K562 (cell line): ENCODE data around the gene FAR2. TPM values are rescaled to one million over a fixed set of nuclear protein-coding genes. Genes with fewer than 3 reads are reported as not detected.

ENCODE experiments used
- ATAC-seq: fragments of 200-7000 bp; cut with Tn5 transposase; 3 replicates; pipeline ENCODE4 v1.9.1; 2020; ENCODE audit warnings: moderate library complexity
- BruUV-seq: library from RNA; stranded (reverse); fragments of 400-500 nt; replicated peaks from 2 replicates; lab custom pipeline; 2021; lab: Mats Ljungman, UMichigan
- CTCF ChIA-PET: fragments of 300-600 bp; formaldehyde crosslinking; extraction: SDS; loops from one replicate; lab custom pipeline; 2021; ENCODE audit warnings: low intra/inter-chr PET ratio; lab: Yijun Ruan, JAX
- POLR2A ChIA-PET: fragments of 300-600, 350-650 bp; sonication (Branson Sonifier 250); formaldehyde crosslinking; extraction: SDS; loops from one replicate; lab custom pipeline; 2021; ENCODE audit warnings: antibody characterized with exemption, inconsistent platforms; lab: Yijun Ruan, JAX
- DNase-seq, 4 experiments: peaks; one replicate each; pipeline versions ENCODE4 v3.0.0 to v3.0.0-alpha.2; 2011 to 2018; ENCODE audit warnings: low spot score in 3 of 4, mixed read lengths in 3 of 4; ENCODE audit errors: extremely low read depth in 1 of 4
- FAIRE-seq: peaks from 2 replicates; lab custom pipeline; 2011; peaks lifted over from hg19 to GRCh38; lab: Jason Lieb, UNC
- H2AFZ ChIP-seq: 2 replicates; pipeline ENCODE4 v1.6.0; 2011; ENCODE audit warnings: low read depth, low read length, control low read depth, inconsistent platforms
- H3K27ac ChIP-seq: fragments of 200-600 bp; 3 replicates; pipeline ENCODE4 v1.8.0; 2011; ENCODE audit warnings: low read depth, mild to moderate bottlenecking, control low read depth, inconsistent platforms, low read length, moderate library complexity, mixed read lengths; ENCODE audit errors: extremely low read depth
- H3K27me3 ChIP-seq, 2 experiments: fragments of 300-600 bp in 1 of 2; 2 replicates in 1 of 2; 3 replicates in 1 of 2; pipeline versions ENCODE4 v1.6.0 to v1.8.0; 2011; ENCODE audit warnings: inconsistent platforms in 2 of 2, low read length in 2 of 2, mild to moderate bottlenecking in 1 of 2, mixed read lengths in 1 of 2, moderate library complexity in 1 of 2; ENCODE audit not compliant: control insufficient read depth in 2 of 2, insufficient read depth in 2 of 2
- H3K36me3 ChIP-seq: fragments of 300-600 bp; 3 replicates; pipeline ENCODE4 v1.8.0; 2011; ENCODE audit warnings: mild to moderate bottlenecking, low read length, inconsistent platforms; ENCODE audit not compliant: control insufficient read depth, insufficient read depth
- H3K4me1 ChIP-seq, 2 experiments: fragments of 200-600 bp in 1 of 2; replicated peaks in 1 of 2; 2 replicates in 1 of 2; 3 replicates in 1 of 2; pipeline versions ENCODE4 v1.5.1 to v1.8.0; 2011; ENCODE audit warnings: inconsistent platforms in 2 of 2, low read length in 2 of 2, mild to moderate bottlenecking in 1 of 2, mixed read lengths in 1 of 2, moderate library complexity in 1 of 2; ENCODE audit not compliant: control insufficient read depth in 2 of 2, insufficient read depth in 2 of 2
- H3K4me2 ChIP-seq: 2 replicates; pipeline ENCODE4 v1.6.1; 2011; ENCODE audit warnings: low read length, control low read depth, inconsistent platforms, mixed read lengths; ENCODE audit not compliant: insufficient read depth
- H3K4me3 ChIP-seq: fragments of 200-600 bp; sonication (generic), shearing (Covaris generic); 2 replicates; pipeline ENCODE4 v1.5.1; 2016; ENCODE audit warnings: control low read depth, inconsistent platforms
- H3K79me2 ChIP-seq: fragments of 200-600 bp; 3 replicates; pipeline ENCODE4 v1.8.0; 2011; ENCODE audit warnings: low read length, inconsistent platforms; ENCODE audit not compliant: control insufficient read depth, insufficient read depth
- H3K9ac ChIP-seq, 2 experiments: 2 replicates each; pipeline versions ENCODE4 v1.6.0 to v1.6.1; 2011; ENCODE audit warnings: low read depth in 2 of 2, low read length in 2 of 2, control low read depth in 1 of 2, inconsistent platforms in 1 of 2, mild to moderate bottlenecking in 1 of 2, mixed read lengths in 1 of 2; ENCODE audit not compliant: insufficient read depth in 1 of 2
- H3K9me1 ChIP-seq: one replicate; pipeline ENCODE4 v1.6.0; 2011; ENCODE audit warnings: inconsistent platforms, mild to moderate bottlenecking, low read length, moderate library complexity; ENCODE audit not compliant: control insufficient read depth, insufficient read depth
- H3K9me3 ChIP-seq: replicated peaks from 2 replicates; pipeline ENCODE4 v1.5.1; 2011; ENCODE audit warnings: low read depth, low read length, inconsistent platforms; ENCODE audit not compliant: control insufficient read depth, insufficient read depth
- H4K20me1 ChIP-seq: replicated peaks from 2 replicates; pipeline ENCODE4 v1.6.1; 2011; ENCODE audit warnings: low read length, inconsistent platforms, mixed read lengths; ENCODE audit not compliant: control insufficient read depth, insufficient read depth
- REST ChIP-seq, 2 experiments: fragments of 450-650 bp; formaldehyde crosslinking in 1 of 2; IDR thresholded peaks; 2 replicates each; pipeline versions ENCODE4 v1.4.0 to v1.6.1; 2014 to 2020; ENCODE audit warnings: mild to moderate bottlenecking in 2 of 2, borderline replicate concordance in 1 of 2, low read depth in 1 of 2
- ZBTB5 ChIP-seq: fragments of 450-650 bp; IDR thresholded peaks from 2 replicates; pipeline ENCODE4 v1.6.1; 2017; ENCODE audit warnings: antibody characterized with exemption
- WGBS: fragments of 100-300 bp; shearing (Covaris generic); methylation state at CpG from one replicate; pipeline ENCODE4 v1.1.6; 2016; ENCODE audit warnings: low coverage, mixed read lengths; ENCODE audit not compliant: insufficient coverage; ENCODE audit errors: missing lambda C conversion rate; 5-methylcytosine and 5-hydroxymethylcytosine counted together
- in situ Hi-C: fragments of 300-500 bp; cut with MboI; formaldehyde crosslinking; loops from 4 replicates; pipeline ENCODE4 v1.15.0; 2018; ENCODE audit warnings: inconsistent platforms, mixed read lengths
- intact Hi-C: fragments of 100-400 bp; cut with micrococcal nuclease; formaldehyde crosslinking; loops from 2 replicates; pipeline ENCODE4 v1.14.2; 2022
- polyA plus RNA-seq, 8 experiments: library from polyadenylated mRNA; depleted of rRNA in 4 of 8; stranded (reverse) in 5 of 8; unstranded in 3 of 8; fragments of >200 nt; fragmentation: Nextera tagmentation in 2 of 8; fragmentation: Illumina TruSeq in 1 of 8; extraction: Ambion mirVana in 2 of 8; extraction: Trizol in 1 of 8; gene quantifications; 2 replicates each; pipeline versions ENCODE4 v1.2.1 to v1.2.3, GENCODE V29; 2011 to 2014; ENCODE audit warnings: inconsistent platforms in 1 of 8, missing spikeins in 1 of 8
- total RNA-seq, 7 experiments: library from RNA; depleted of rRNA in 6 of 7; stranded (reverse); fragments of >200 nt in 6 of 7; fragmentation: Illumina TruSeq in 2 of 7; extraction: Trizol in 2 of 7; gene quantifications; 2 replicates each; pipeline versions ENCODE4 v1.2.1 to v1.2.3, GENCODE V29; 2011 to 2021; ENCODE audit warnings: low replicate concordance in 1 of 7

FAR2 gene
- total and polyA plus RNA-seq, 9 of the 15 experiments (the other 6 are each of a cell fraction or from before 2014, with no cell fraction given): 5.0 to 13.4 (median 8.5) TPM

GRCh38 chr12:29230800-29231560 is 81.9 kb downstream of the FAR2 start:
- Histone ChIP-seq H3K9me3 (no peaks in the 10 kb centered on the region), H3K79me2 (no peaks in the 10 kb centered on the region), H3K9ac (no peak overlapping the region), H3K36me3 (no peaks in the 10 kb centered on the region), H4K20me1 (no peaks in the 10 kb centered on the region), H3K27ac (no peak overlapping the region), H3K27me3 (no peaks in the 10 kb centered on the region; a peak in 1 of 5 replicates), H3K4me3 (no peak overlapping the region), H3K9me1 (no peaks in the 10 kb centered on the region), H2AFZ (no peak overlapping the region), H3K4me1 (no peaks in the 10 kb centered on the region), H3K4me2 (no peak overlapping the region)
- DNase-seq (no peak), FAIRE-seq (no peak), ATAC-seq (no peak)
- in situ Hi-C loops (no loop called here), intact Hi-C loops (no loop called here)
- no peak for TF ChIP-seq ZBTB5
- peak; percentile 35 for TF ChIP-seq REST (IDR thresholded peaks at IDR 0.05; ENCODE audit: borderline replicate concordance)
- no peak for TF ChIP-seq REST (CRISPR knock-in tag; IDR thresholded peaks at IDR 0.05; ENCODE audit: low read depth)
- CTCF ChIA-PET: no interaction called here
- POLR2A ChIA-PET: interaction anchor here (1.8 kb wide), 1 partner anchor 9 kb away, joined by 5 read pairs; no protein-coding TSS in a partner anchor
- no TSS peak for BruUV-seq
- 11% methylated on average over 2 of the region's 2 CpGs for WGBS
